Esophagus muscularis mucosa (tissue), 4 donors: ENCODE measurements around the gene PISD. TPM values are rescaled to one million over a fixed set of nuclear protein-coding genes. Genes with fewer than 3 reads are reported as not detected.

Experiments used
- DNase-seq: peaks from one replicate; pipeline ENCODE4 v3.0.0-alpha.2; 2017; ENCODE audit errors: extremely low spot score
- H3K27ac ChIP-seq, 4 donors: fragments of 200-600 bp; sonication (generic); replicated peaks in 1 of 4; 1 replicate in 3 of 4; 2 replicates in 1 of 4; pipeline ENCODE4 v1.5.1; 2016 to 2019; ENCODE audit warnings: mild to moderate bottlenecking in 1 of 4
- H3K27me3 ChIP-seq, 4 donors: fragments of 200-600 bp; sonication (generic); one replicate each; pipeline versions ENCODE4 v1.5.1 to v1.6.0; 2016 to 2019
- H3K36me3 ChIP-seq, 4 donors: fragments of 200-600 bp; sonication (generic); one replicate each; pipeline ENCODE4 v1.5.1; 2016 to 2019
- H3K4me1 ChIP-seq, 4 donors: fragments of 200-600 bp; sonication (generic); one replicate each; pipeline ENCODE4 v1.5.1; 2016 to 2019
- H3K4me3 ChIP-seq, 4 donors: fragments of 200-600 bp; sonication (generic); 1 replicate in 2 of 4; 2 replicates in 2 of 4; pipeline ENCODE4 v1.5.1; 2016 to 2019; ENCODE audit warnings: mild to moderate bottlenecking in 4 of 4, moderate library complexity in 1 of 4
- H3K9me3 ChIP-seq, 4 donors: fragments of 200-600 bp; sonication (generic); 1 replicate in 3 of 4; 2 replicates in 1 of 4; pipeline ENCODE4 v1.5.1; 2016 to 2019
- EP300 ChIP-seq: sonication (generic); formaldehyde crosslinking; IDR thresholded peaks from one replicate; pipeline ENCODE4 v1.6.1; 2017; ENCODE audit warnings: antibody characterized with exemption
- POLR2A ChIP-seq: fragments of 450-650 bp; IDR thresholded peaks from one replicate; pipeline ENCODE4 v1.6.1; 2017; ENCODE audit warnings: antibody characterized with exemption, moderate library complexity, mild to moderate bottlenecking, low read depth
- POLR2AphosphoS5 ChIP-seq, 2 donors: sonication (generic); formaldehyde crosslinking; IDR thresholded peaks; one replicate each; pipeline ENCODE4 v1.6.1; 2017; ENCODE audit warnings: antibody characterized with exemption in 2 of 2
- WGBS: methylation state at CpG from one replicate; pipeline ENCODE4 v1.1.5; 2018; 5-methylcytosine and 5-hydroxymethylcytosine counted together
- intact Hi-C: fragments of 100-400 bp; cut with DNase I; formaldehyde crosslinking; loops from one replicate; pipeline ENCODE4 v1.15.1; 2023
- total RNA-seq, 4 donors: library from RNA; depleted of rRNA; stranded (reverse); fragments of >200 nt; gene quantifications; one replicate each; pipeline versions ENCODE4 v1.1.0 to v1.2.1, GENCODE V29; 2016
- TF ChIP-seq, protein P1 (sequence below), 3 experiments: fragments of 200-600 bp in 2 of 3; fragments of 450-650 bp in 1 of 3; sonication (generic) in 2 of 3; IDR thresholded peaks; one replicate each; pipeline ENCODE4 v1.5.1; 2017 to 2019; ENCODE audit warnings: antibody characterized with exemption in 3 of 3, mild to moderate bottlenecking in 2 of 3, moderate library complexity in 1 of 3

PISD gene
- total RNA-seq, 4 donors from 2014 or later = 14.1 to 40.1 (median 26.2) TPM

- H3K27ac ChIP-seq = no peak overlapping the region
- intact Hi-C loops = no loop called here
- TF ChIP-seq EP300 (no peak), POLR2A (no peak), POLR2AphosphoS5 (IDR thresholded peaks at IDR 0.05) (no peak)
- TF ChIP-seq, protein P1, sequence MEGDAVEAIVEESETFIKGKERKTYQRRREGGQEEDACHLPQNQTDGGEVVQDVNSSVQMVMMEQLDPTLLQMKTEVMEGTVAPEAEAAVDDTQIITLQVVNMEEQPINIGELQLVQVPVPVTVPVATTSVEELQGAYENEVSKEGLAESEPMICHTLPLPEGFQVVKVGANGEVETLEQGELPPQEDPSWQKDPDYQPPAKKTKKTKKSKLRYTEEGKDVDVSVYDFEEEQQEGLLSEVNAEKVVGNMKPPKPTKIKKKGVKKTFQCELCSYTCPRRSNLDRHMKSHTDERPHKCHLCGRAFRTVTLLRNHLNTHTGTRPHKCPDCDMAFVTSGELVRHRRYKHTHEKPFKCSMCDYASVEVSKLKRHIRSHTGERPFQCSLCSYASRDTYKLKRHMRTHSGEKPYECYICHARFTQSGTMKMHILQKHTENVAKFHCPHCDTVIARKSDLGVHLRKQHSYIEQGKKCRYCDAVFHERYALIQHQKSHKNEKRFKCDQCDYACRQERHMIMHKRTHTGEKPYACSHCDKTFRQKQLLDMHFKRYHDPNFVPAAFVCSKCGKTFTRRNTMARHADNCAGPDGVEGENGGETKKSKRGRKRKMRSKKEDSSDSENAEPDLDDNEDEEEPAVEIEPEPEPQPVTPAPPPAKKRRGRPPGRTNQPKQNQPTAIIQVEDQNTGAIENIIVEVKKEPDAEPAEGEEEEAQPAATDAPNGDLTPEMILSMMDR (IDR thresholded peaks at IDR 0.05) = no peak
- H3K36me3 ChIP-seq = peaks cover 0 to 22% (median 20%) of the 10 kb centered on the region in 4 donors
- no peaks in the 10 kb centered on the region for H3K9me3 ChIP-seq
- no peak for DNase-seq
- H3K4me3 ChIP-seq = no peak overlapping the region
- no peaks in the 10 kb centered on the region for H3K27me3 ChIP-seq
- WGBS = 80% methylated on average over 9 of the region's 9 CpGs
- peaks cover 0 to 11% (median 9%) of the 10 kb centered on the region in 4 donors for H3K4me1 ChIP-seq
Observed at GRCh38 chr22:31652911-31653684, 8.9 kb downstream of the PISD start.

DNA sequence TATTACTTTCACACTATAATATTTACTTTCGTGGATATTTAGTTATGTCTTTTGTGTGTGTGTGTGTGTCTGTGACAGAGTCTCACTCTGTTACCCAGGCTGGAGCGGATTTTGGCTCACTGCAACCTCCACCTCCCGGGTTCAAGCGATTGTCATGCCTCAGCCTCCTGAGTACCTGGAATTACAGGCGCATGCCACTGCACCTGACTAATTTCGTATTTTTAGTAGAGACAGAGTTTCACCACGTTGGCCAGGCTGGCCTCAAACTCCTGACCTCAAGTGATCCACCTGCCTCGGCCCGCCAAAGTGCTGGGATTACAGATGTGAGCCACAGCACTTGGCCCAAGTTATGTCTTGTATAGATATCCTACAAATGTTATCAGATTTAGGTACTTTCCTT is 9.9 kb downstream of the PISD start:
- Histone ChIP-seq H3K36me3 (peaks cover 0 to 32% (median 30%) of the 10 kb centered on the region in 4 donors), H3K4me3 (no peak overlapping the region), H3K4me1 (peaks cover 0 to 11% (median 9%) of the 10 kb centered on the region in 4 donors), H3K27me3 (no peaks in the 10 kb centered on the region), H3K9me3 (no peaks in the 10 kb centered on the region), H3K27ac (no peak overlapping the region)
- intact Hi-C loops = no loop called here
- DNase-seq = no peak
- WGBS = 89% methylated on average over 9 of the region's 9 CpGs
- TF ChIP-seq EP300 (no peak), POLR2AphosphoS5 (IDR thresholded peaks at IDR 0.05) (no peak), POLR2A (no peak)
- TF ChIP-seq, protein P1 (IDR thresholded peaks at IDR 0.05) = no peak

DNA sequence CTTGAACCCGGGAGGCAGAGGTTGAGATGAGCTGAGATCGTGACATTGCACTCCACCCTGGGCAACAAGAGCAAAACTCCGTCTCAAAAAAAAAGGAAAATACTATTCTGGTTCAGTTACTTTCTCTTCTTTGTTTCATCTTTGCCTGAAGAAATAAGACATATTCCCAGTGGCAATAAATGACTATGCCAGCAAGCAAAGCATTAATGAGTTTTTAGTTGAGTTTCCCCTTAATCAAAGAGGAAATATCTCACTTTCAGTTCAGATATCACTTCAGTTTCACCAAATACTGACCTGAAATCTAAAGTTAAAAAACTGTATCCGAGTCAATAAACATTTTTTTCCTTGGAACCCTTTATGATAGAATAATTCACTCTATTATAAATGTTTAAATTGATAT is 10.4 kb downstream of the PISD start:
- no peak overlapping the region for H3K27ac ChIP-seq
- H3K36me3 ChIP-seq = peaks cover 0 to 36% (median 34%) of the 10 kb centered on the region in 4 donors
- no peaks in the 10 kb centered on the region for H3K27me3 ChIP-seq
- no peak overlapping the region for H3K4me3 ChIP-seq
- peaks cover 0 to 11% (median 9%) of the 10 kb centered on the region in 4 donors for H3K4me1 ChIP-seq
- no peak for DNase-seq
- WGBS = 88% methylated on average over 4 of the region's 4 CpGs
- intact Hi-C loops = no loop called here
- no peak for TF ChIP-seq EP300
- TF ChIP-seq POLR2AphosphoS5 (IDR thresholded peaks at IDR 0.05) = no peak
- TF ChIP-seq POLR2A = no peak
- TF ChIP-seq, protein P1 (IDR thresholded peaks at IDR 0.05) = no peak
- H3K9me3 ChIP-seq = no peaks in the 10 kb centered on the region

DNA sequence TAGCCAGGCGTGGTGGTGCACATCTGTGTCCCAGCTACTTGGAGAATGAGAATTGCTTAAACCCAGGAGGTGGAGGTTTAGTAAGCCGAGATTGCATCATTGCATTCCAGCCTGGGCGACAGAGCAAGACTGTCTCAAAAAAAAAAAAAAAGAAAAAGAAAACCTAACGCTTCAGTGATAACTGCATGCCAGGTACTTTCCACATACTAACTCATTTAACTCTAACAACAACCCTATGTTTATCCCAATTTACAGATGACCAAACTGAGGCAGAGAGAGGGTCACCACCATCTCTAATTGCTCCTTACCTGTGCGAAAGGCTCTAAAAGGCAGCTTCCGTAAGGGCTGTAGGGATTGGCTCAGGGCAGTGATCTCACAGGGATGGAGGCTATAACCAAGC is 11.6 kb downstream of the PISD start:
- intact Hi-C loops = no loop called here
- peaks cover 0 to 49% (median 37%) of the 10 kb centered on the region in 4 donors for H3K36me3 ChIP-seq
- peaks cover 0 to 16% (median 10%) of the 10 kb centered on the region in 4 donors for H3K4me1 ChIP-seq
- WGBS = 69% methylated on average over 6 of the region's 6 CpGs
- H3K27me3 ChIP-seq = no peaks in the 10 kb centered on the region
- no peak for DNase-seq
- H3K4me3 ChIP-seq = no peak overlapping the region
- TF ChIP-seq POLR2AphosphoS5 (IDR thresholded peaks at IDR 0.05) (no peak), EP300 (no peak), POLR2A (no peak)
- TF ChIP-seq, protein P1 (IDR thresholded peaks at IDR 0.05) = no peak
- H3K27ac ChIP-seq = no peak overlapping the region
- no peaks in the 10 kb centered on the region for H3K9me3 ChIP-seq
